Measurements from ENCODE around the gene ETFA. TPM values are rescaled to one million over a fixed set of nuclear protein-coding genes. Genes with fewer than 3 reads are reported as not detected.
A peak's percentile ranks its signal among the peaks of the same experiment; 100 is the strongest.

Gene ETFA
- total RNA-seq, 2 experiments from 2014 or later, result 159 to 164 TPM

GRCh38 chr15:76181705-76182107, 129.6 kb downstream of the ETFA start:
- no peaks in the 10 kb centered on the region for H3K9me3 Mint-ChIP-seq
- ATAC-seq (peak; percentile 81), DNase-seq (peak; percentile 54)
- no peaks in the 10 kb centered on the region for H3K36me3 Mint-ChIP-seq (ENCODE audit: low read depth)
- intact Hi-C loops (cut with micrococcal nuclease), result no loop called here
- ChIA-PET POLR2A (no interaction called here), CTCF (interaction anchor here (0.9 to 1.4 kb wide), 2 partner anchors 9 to 124 kb away, joined by 3 to 7 read pairs; no protein-coding TSS in a partner anchor)
- no peak overlapping the region for H3K4me3 Mint-ChIP-seq
- H3K27ac Mint-ChIP-seq, result no peak overlapping the region
- H3K27me3 Mint-ChIP-seq, result peaks cover 49% of the 10 kb centered on the region
- TF ChIP-seq, protein P1, sequence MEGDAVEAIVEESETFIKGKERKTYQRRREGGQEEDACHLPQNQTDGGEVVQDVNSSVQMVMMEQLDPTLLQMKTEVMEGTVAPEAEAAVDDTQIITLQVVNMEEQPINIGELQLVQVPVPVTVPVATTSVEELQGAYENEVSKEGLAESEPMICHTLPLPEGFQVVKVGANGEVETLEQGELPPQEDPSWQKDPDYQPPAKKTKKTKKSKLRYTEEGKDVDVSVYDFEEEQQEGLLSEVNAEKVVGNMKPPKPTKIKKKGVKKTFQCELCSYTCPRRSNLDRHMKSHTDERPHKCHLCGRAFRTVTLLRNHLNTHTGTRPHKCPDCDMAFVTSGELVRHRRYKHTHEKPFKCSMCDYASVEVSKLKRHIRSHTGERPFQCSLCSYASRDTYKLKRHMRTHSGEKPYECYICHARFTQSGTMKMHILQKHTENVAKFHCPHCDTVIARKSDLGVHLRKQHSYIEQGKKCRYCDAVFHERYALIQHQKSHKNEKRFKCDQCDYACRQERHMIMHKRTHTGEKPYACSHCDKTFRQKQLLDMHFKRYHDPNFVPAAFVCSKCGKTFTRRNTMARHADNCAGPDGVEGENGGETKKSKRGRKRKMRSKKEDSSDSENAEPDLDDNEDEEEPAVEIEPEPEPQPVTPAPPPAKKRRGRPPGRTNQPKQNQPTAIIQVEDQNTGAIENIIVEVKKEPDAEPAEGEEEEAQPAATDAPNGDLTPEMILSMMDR (IDR thresholded peaks at IDR 0.05), result no peak
- H3K4me1 Mint-ChIP-seq (ENCODE audit: low read depth), result peaks cover 7% of the 10 kb centered on the region

DNA sequence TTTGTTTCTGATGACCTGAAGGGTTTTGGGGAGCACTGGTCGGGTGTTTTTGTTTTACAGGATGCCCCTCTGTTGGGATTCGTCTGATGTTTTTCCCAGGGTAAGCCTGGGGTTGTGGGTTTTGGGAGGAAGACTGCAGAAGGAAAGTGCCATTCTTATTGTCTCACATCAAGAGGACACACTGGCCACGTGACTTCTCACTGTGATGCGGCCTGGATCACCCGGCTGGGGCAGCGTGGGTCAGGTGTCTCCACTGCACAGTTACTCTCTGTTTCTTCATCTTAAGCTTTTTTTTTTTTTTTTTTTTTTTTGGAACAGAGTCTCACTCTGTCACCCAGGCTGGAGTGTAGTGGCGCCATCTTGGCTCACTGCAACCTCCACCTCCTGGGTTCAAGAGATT, 130.9 kb downstream of the ETFA start:
- intact Hi-C loops (cut with micrococcal nuclease), result no loop called here
- no peak for ATAC-seq

DNA sequence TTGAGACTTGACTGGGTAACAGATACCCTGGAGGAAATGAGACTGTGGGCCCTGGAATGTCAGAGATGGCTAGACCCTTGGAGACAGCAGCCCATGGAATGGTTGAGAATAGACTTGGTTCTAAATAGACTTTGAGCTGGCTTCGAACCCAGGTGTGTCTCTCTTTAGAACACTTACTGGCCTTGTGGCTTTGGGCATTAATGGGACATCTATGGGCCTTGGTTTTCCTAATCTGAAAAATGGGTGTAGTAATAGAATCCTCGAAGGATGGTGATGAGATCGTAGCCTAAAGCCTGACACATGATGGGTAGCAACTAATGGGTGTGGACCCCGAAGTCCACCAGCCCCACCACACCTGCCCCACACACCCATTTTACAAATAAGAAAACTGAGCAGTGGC, 132.2 kb downstream of the ETFA start:
- ChIA-PET POLR2A (no interaction called here), CTCF (interaction anchor here (1.0 to 1.1 kb wide), 2 partner anchors 9 to 29 kb away, joined by 3 read pairs; no protein-coding TSS in a partner anchor)
- TF ChIP-seq, protein P1 (IDR thresholded peaks at IDR 0.05), result no peak
- no peak overlapping the region for H3K4me3 Mint-ChIP-seq
- no peaks in the 10 kb centered on the region for H3K36me3 Mint-ChIP-seq (ENCODE audit: low read depth)
- peaks cover 7% of the 10 kb centered on the region for H3K4me1 Mint-ChIP-seq (ENCODE audit: low read depth)
- DNase-seq (no peak), ATAC-seq (no peak)
- intact Hi-C loops (cut with micrococcal nuclease), result no loop called here
- H3K27me3 Mint-ChIP-seq, result peaks cover 38% of the 10 kb centered on the region
- no peak overlapping the region for H3K27ac Mint-ChIP-seq
- no peaks in the 10 kb centered on the region for H3K9me3 Mint-ChIP-seq

More for the DNA sequence above, 130.9 kb downstream of the ETFA start:
- peaks cover 7% of the 10 kb centered on the region for H3K4me1 Mint-ChIP-seq (ENCODE audit: low read depth)
- H3K27me3 Mint-ChIP-seq, result peaks cover 41% of the 10 kb centered on the region
- CTCF ChIA-PET, result interaction anchor here (1.1 kb wide), 1 partner anchor 30 kb away, joined by 3 read pairs; no protein-coding TSS in a partner anchor
- H3K4me3 Mint-ChIP-seq, result no peak overlapping the region
- H3K36me3 Mint-ChIP-seq (ENCODE audit: low read depth), result no peaks in the 10 kb centered on the region
- DNase-seq, result no peak
- H3K27ac Mint-ChIP-seq, result no peak overlapping the region
- TF ChIP-seq, protein P1 (IDR thresholded peaks at IDR 0.05), result no peak
- POLR2A ChIA-PET, result no interaction called here
- H3K9me3 Mint-ChIP-seq, result no peaks in the 10 kb centered on the region

GRCh38 chr15:76178296-76179000, 132.8 kb downstream of the ETFA start:
- intact Hi-C loops (cut with micrococcal nuclease), result no loop called here
- H3K36me3 Mint-ChIP-seq (ENCODE audit: low read depth), result no peaks in the 10 kb centered on the region
- ATAC-seq (no peak), DNase-seq (no peak)
- peaks cover 36% of the 10 kb centered on the region for H3K27me3 Mint-ChIP-seq
- ChIA-PET POLR2A (no interaction called here), CTCF (no interaction called here)
- peaks cover 7% of the 10 kb centered on the region for H3K4me1 Mint-ChIP-seq (ENCODE audit: low read depth)
- peaks cover 1% of the 10 kb centered on the region for H3K9me3 Mint-ChIP-seq
- H3K27ac Mint-ChIP-seq, result no peak overlapping the region
- no peak overlapping the region for H3K4me3 Mint-ChIP-seq
- TF ChIP-seq, protein P1 (IDR thresholded peaks at IDR 0.05), result no peak

GRCh38 chr15:76177491-76178040, 133.7 kb downstream of the ETFA start:
- Mint-ChIP-seq H3K9me3 (peaks cover 1% of the 10 kb centered on the region), H3K27me3 (peaks cover 35% of the 10 kb centered on the region), H3K27ac (no peak overlapping the region), H3K4me1 (ENCODE audit: low read depth) (peaks cover 7% of the 10 kb centered on the region), H3K4me3 (no peak overlapping the region), H3K36me3 (ENCODE audit: low read depth) (no peaks in the 10 kb centered on the region)
- ChIA-PET CTCF (no interaction called here), POLR2A (no interaction called here)
- ATAC-seq (no peak), DNase-seq (no peak)
- intact Hi-C loops (cut with micrococcal nuclease), result no loop called here
- TF ChIP-seq, protein P1 (IDR thresholded peaks at IDR 0.05), result no peak

All from activated CD8-positive, alpha-beta T cell treated with anti-CD3 and anti-CD28 coated beads for 36 hours (primary cell).